MM.1S (cell line): ENCODE measurements around the gene MTLN.
A peak's percentile ranks its signal among the peaks of the same experiment; 100 is the strongest.
"Not testable (repeated sequence)": the region's sequence is repeated elsewhere in the genome, so short reads cannot be mapped to it uniquely, and the experiment has no call there.

ENCODE experiments used
- DNase-seq: peaks from one replicate; pipeline ENCODE4 v3.0.0-alpha.2; 2015
- H2AFZ ChIP-seq: fragments of 300-600 bp; sonication (generic); 2 replicates; pipeline ENCODE4 v1.6.0; 2016; ENCODE audit warnings: antibody characterized with exemption, low read length
- H3F3A ChIP-seq: fragments of 300-600 bp; sonication (generic); 2 replicates; pipeline ENCODE4 v1.6.1; 2016; ENCODE audit warnings: mild to moderate bottlenecking, antibody characterized with exemption, low read length, moderate library complexity, mixed read lengths; ENCODE audit not compliant: insufficient read depth
- H3K27ac ChIP-seq: fragments of 300-600 bp; sonication (generic); 2 replicates; pipeline ENCODE4 v1.5.1; 2016; ENCODE audit warnings: mild to moderate bottlenecking, low read length
- H3K27me3 ChIP-seq: fragments of 300-600 bp; sonication (generic); replicated peaks from 2 replicates; pipeline ENCODE4 v1.6.0; 2016; ENCODE audit warnings: low read length; ENCODE audit not compliant: insufficient read depth
- H3K36me3 ChIP-seq: fragments of 300-600 bp; sonication (generic); replicated peaks from 2 replicates; pipeline ENCODE4 v1.6.1; 2016; ENCODE audit warnings: mild to moderate bottlenecking, low read length, mixed read lengths; ENCODE audit not compliant: insufficient read depth
- H3K4me1 ChIP-seq: fragments of 300-600 bp; sonication (generic); 2 replicates; pipeline ENCODE4 v1.6.1; 2016; ENCODE audit warnings: low read length, mixed read lengths
- H3K4me2 ChIP-seq: fragments of 300-600 bp; sonication (generic); 2 replicates; pipeline ENCODE4 v1.6.0; 2016; ENCODE audit warnings: low read depth, low read length
- H3K4me3 ChIP-seq: fragments of 300-600 bp; sonication (generic); 2 replicates; pipeline ENCODE4 v1.5.1; 2016; ENCODE audit warnings: low read length, mixed read lengths
- H3K79me2 ChIP-seq: fragments of 300-600 bp; sonication (generic); 2 replicates; pipeline ENCODE4 v1.6.1; 2016; ENCODE audit warnings: mixed run types, low read length, mixed read lengths
- H3K9ac ChIP-seq: fragments of 300-600 bp; sonication (generic); 2 replicates; pipeline ENCODE4 v1.6.1; 2016; ENCODE audit warnings: low read length, mixed read lengths
- H3K9me2 ChIP-seq: fragments of 300-600 bp; sonication (generic); replicated peaks from 2 replicates; pipeline ENCODE4 v1.6.1; 2016; ENCODE audit warnings: mild to moderate bottlenecking, low read length, mixed read lengths; ENCODE audit not compliant: insufficient read depth
- H3K9me3 ChIP-seq: fragments of 300-600 bp; sonication (generic); replicated peaks from 2 replicates; pipeline ENCODE4 v1.6.1; 2016; ENCODE audit warnings: mild to moderate bottlenecking, low read length, mixed read lengths; ENCODE audit not compliant: insufficient read depth
- H4K20me1 ChIP-seq: fragments of 300-600 bp; sonication (generic); 2 replicates; pipeline ENCODE4 v1.6.1; 2016; ENCODE audit warnings: mild to moderate bottlenecking, low read length, moderate library complexity, mixed read lengths; ENCODE audit not compliant: insufficient read depth
- EZH2 ChIP-seq: fragments of 300-600 bp; sonication (generic); optimal IDR thresholded peaks from 2 replicates; pipeline ENCODE3; 2017; ENCODE audit warnings: low read depth, mild to moderate bottlenecking, antibody characterized with exemption, low read length, mixed read lengths
- EZH2phosphoT487 ChIP-seq: fragments of 300-600 bp; sonication (generic); IDR thresholded peaks from 2 replicates; pipeline ENCODE4 v1.6.1; 2018; ENCODE audit warnings: antibody characterized with exemption, low read length
- TF ChIP-seq, protein P1 (sequence below): fragments of 300-600 bp; sonication (generic); IDR thresholded peaks from 2 replicates; pipeline ENCODE4 v1.5.1; 2016; ENCODE audit warnings: antibody characterized with exemption, low read length, mixed read lengths

Gene MTLN

DNA sequence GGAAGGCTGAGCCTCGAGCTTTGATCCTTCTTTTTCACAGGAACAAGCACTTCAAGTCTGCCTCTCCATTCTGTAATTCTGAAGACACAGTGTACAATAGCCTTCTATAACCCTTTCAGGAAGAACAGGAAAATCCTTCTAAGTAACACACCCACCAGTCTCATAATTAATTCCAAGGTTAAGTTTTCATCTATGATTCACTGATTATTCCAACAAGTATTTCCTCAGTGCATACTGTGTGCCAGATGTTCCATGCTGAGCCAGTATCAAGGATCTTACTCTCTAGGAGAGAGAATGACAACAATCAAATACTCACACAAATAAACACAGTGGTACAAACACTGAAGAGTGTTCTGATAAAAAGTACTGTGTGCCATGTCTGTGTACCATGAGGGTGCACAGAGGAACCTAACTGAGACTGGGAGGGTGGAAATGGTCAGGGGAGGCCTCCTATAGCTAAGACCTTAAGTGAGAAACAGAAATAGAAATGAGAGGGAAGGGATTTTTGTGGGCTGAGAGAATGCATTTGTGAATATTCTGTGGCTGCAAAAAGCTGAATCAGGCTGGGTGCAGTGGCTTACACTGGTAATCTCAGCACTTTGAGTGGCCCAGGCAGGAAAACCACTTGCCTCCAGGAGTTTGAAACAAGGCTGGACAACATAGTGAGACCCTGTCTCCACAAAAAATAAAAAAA is 7.3 kb upstream of the MTLN start:
- Histone ChIP-seq H3K4me2 (peak overlapping the region; percentile 18; the same call in 1 of the 2 replicates), H2AFZ (no peak overlapping the region), H3K36me3 (no peaks in the 10 kb centered on the region), H3K9ac (no peak overlapping the region), H3K4me3 (no peak overlapping the region), H3K4me1 (peaks cover 41% of the 10 kb centered on the region), H3K27ac (no peak overlapping the region), H3K9me2 (no peaks in the 10 kb centered on the region), H3K9me3 (no peaks in the 10 kb centered on the region), H3K79me2 (no peaks in the 10 kb centered on the region), H3F3A (peaks cover 17% of the 10 kb centered on the region), H4K20me1 (no peaks in the 10 kb centered on the region), H3K27me3 (no peaks in the 10 kb centered on the region)
- DNase-seq, result peak; percentile 36
- TF ChIP-seq EZH2phosphoT487, result no peak
- TF ChIP-seq, protein P1, sequence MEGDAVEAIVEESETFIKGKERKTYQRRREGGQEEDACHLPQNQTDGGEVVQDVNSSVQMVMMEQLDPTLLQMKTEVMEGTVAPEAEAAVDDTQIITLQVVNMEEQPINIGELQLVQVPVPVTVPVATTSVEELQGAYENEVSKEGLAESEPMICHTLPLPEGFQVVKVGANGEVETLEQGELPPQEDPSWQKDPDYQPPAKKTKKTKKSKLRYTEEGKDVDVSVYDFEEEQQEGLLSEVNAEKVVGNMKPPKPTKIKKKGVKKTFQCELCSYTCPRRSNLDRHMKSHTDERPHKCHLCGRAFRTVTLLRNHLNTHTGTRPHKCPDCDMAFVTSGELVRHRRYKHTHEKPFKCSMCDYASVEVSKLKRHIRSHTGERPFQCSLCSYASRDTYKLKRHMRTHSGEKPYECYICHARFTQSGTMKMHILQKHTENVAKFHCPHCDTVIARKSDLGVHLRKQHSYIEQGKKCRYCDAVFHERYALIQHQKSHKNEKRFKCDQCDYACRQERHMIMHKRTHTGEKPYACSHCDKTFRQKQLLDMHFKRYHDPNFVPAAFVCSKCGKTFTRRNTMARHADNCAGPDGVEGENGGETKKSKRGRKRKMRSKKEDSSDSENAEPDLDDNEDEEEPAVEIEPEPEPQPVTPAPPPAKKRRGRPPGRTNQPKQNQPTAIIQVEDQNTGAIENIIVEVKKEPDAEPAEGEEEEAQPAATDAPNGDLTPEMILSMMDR, result no peak
- TF ChIP-seq EZH2, result no peak

- H3K36me3 ChIP-seq, H3K27ac ChIP-seq, H3K4me3 ChIP-seq, H2AFZ ChIP-seq, H3K79me2 ChIP-seq, H3K9me3 ChIP-seq, H3K4me2 ChIP-seq, H3K27me3 ChIP-seq, DNase-seq, H3K9me2 ChIP-seq, H4K20me1 ChIP-seq, H3K9ac ChIP-seq: not testable (repeated sequence)
- Histone ChIP-seq H3K4me1 (peaks cover 44% of the 10 kb centered on the region), H3F3A (peaks cover 17% of the 10 kb centered on the region)
Measured at GRCh38 chr2:110218889-110219288, 6.5 kb upstream of the MTLN start.

GRCh38 chr2:110216803-110217202 is 4.5 kb upstream of the MTLN start:
- H3K9me3 ChIP-seq, result no peaks in the 10 kb centered on the region
- no peak overlapping the region for H3K9ac ChIP-seq
- no peak overlapping the region for H2AFZ ChIP-seq
- no peaks in the 10 kb centered on the region for H4K20me1 ChIP-seq
- DNase-seq, result no peak
- H3K4me3 ChIP-seq, result no peak overlapping the region
- H3K4me1 ChIP-seq, result peaks cover 44% of the 10 kb centered on the region
- no peaks in the 10 kb centered on the region for H3K36me3 ChIP-seq
- no peak overlapping the region for H3K27ac ChIP-seq
- TF ChIP-seq, protein P1, result no peak
- TF ChIP-seq EZH2phosphoT487 (no peak), EZH2 (no peak)
- H3K27me3 ChIP-seq, result no peaks in the 10 kb centered on the region
- no peaks in the 10 kb centered on the region for H3K9me2 ChIP-seq
- H3K4me2 ChIP-seq, result no peak overlapping the region
- peaks cover 17% of the 10 kb centered on the region for H3F3A ChIP-seq
- peaks cover 7% of the 10 kb centered on the region for H3K79me2 ChIP-seq

DNA sequence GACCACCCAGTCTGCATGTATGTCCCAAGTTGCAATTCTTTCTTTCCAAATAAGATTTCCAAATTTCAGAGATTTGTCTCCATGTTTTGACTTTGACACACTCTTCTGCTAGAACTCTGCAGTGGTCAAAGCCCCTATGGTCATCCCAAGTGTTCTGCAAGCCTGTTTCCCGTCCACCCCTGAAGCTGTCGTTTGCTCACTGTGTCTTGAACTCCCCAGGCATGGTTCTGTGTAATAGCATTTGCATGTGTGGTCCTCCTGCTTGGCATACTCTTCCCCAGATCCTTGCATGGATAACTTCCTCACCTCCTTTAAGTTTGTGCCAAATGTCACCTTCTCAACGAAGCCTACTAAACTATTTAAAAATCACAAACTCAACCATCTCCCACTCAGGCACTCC is 3.9 kb upstream of the MTLN start:
- Histone ChIP-seq H3K4me3 (no peak overlapping the region), H3K9me3 (no peaks in the 10 kb centered on the region), H4K20me1 (no peaks in the 10 kb centered on the region), H3K36me3 (no peaks in the 10 kb centered on the region), H3K27ac (peak overlapping the region; percentile 55; the same call in 1 of the 2 replicates), H3K27me3 (no peaks in the 10 kb centered on the region), H3F3A (peaks cover 17% of the 10 kb centered on the region), H3K4me2 (peak overlapping the region; percentile 65; the same call in 1 of the 2 replicates), H3K79me2 (peaks cover 13% of the 10 kb centered on the region), H3K4me1 (peaks cover 44% of the 10 kb centered on the region), H2AFZ (no peak overlapping the region), H3K9me2 (no peaks in the 10 kb centered on the region), H3K9ac (no peak overlapping the region)
- no peak for DNase-seq
- TF ChIP-seq EZH2phosphoT487 (no peak), EZH2 (no peak)
- TF ChIP-seq, protein P1, result no peak
